Measurements from ENCODE around the gene PAM.
"Not testable (repeated sequence)": the region's sequence is repeated elsewhere in the genome, so short reads cannot be mapped to it uniquely, and the experiment has no call there.

PAM gene

DNA sequence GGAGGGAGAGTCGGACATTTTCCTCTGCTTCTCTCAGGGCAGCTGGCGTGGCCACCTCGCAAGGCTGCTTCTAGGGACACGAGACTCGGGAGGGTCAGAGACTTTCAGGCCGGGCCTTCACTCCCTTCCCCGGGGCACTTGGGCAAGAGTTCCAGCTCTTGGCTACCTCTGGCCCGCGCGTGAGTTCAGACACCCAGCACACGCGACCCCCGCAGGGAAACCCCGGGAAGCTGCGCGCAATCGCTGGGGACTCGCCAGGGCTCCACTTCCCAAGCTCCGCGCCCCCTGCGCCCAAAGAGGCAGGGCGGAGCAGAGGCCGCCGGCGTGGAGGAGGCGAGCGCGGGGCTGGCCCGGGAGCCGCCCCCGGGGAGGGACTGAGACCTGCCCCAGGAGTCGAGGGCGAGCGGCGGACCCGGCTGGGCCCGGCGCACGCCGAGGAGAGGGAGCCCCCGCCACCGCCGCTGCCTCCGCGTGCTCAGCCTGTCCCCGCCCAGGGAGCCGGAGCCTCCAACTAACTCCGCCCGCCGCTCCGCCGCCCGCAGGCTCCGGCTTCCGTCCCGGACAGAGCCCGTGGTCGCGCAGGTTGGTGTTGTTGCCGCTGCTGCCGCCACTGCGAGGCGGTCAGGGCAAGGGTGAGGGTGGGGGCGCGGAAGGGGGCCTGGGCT is at the start of gene PAM:
Gene PAM (plus strand): TSS at position 539 of the 665 bp plus-strand sequence. CDS start 110,891 bp downstream, outside the sequence.
- peak; percentile 80 for DNase-seq

DNA sequence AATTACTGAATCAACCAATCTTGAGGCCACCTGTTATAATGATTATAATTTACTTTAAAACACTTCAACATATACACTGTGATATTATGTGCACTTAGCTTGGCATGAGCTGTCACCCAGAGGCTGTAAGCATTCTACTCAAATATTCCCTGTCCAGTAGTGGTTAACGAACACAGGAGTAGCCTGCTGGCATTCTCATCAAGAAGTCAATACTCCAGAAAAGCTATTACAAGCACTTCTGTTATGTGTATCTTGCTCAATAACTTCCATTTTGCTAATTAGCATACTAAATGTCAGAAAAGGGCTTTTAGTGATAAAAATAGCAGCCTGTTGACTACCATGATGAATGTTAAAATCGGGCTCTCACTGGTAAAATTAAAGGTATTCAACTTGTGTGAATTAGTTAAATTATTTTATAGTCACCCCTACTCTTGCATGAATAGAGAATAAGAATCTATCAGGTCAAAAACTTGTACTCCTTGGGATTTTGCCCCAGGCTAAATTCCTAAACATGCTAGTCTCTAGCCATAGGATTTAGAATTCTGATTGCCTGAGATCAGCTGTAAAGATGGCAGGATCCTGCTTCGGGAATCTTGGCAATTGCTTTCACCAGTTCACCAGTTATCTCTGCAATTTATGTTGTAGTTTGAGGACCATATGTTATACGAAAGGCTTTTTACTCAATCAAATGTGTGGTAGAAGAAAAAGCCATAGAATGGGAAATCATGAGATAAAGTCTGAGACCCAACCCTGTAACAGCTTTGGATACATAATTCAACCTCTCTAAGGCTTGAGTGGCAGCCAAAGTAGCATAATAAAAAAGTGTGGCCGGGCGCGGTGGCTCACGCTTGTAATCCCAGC is 43.4 kb upstream of the PAM start:
- no peak for DNase-seq

DNA sequence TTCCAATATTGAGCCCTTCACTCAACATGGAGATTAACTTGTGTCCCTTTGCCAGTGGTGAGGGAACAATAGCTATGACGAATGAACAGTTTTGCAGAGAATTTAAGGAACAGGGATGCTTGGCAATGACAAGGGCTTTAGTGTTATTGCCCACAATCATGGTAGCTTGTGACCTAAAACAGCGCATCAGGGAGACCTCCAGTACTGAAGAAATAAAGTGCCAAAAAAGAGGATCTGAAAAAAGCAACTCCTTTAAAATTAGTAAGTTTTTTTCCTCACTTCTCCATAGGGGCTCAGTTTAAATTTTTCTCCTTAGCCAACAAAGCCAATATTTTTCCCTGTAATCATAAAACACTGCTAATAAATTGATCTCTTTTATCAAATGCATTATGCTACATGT is 41.8 kb upstream of the PAM start:
- DNase-seq = no peak

DNA sequence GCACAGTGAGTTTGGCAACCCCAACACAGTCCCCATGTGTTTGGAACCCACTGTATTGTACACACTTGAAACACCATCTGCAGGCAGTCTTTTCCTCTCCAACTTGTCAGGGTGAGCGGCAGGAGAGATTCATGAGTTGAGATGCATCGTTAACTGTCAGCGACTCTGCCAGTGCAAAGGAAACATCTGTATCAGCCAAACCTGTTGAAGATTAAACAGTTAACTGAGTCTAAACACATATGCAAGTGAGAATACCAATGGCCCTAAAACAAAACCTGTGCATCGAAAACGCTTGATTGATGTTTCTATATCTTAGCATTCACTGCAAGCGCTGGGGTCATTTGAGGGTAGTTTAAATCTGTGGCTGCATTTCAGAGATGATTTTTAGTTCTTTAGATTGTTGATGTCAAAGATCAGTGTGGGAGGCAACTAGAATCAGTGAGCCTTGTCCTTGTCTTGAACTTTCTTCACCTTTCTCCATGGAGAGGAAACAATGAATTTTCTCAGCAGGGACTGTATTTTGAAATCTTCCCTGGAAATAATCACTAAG is 41.3 kb upstream of the PAM start:
- no peak for DNase-seq

DNA sequence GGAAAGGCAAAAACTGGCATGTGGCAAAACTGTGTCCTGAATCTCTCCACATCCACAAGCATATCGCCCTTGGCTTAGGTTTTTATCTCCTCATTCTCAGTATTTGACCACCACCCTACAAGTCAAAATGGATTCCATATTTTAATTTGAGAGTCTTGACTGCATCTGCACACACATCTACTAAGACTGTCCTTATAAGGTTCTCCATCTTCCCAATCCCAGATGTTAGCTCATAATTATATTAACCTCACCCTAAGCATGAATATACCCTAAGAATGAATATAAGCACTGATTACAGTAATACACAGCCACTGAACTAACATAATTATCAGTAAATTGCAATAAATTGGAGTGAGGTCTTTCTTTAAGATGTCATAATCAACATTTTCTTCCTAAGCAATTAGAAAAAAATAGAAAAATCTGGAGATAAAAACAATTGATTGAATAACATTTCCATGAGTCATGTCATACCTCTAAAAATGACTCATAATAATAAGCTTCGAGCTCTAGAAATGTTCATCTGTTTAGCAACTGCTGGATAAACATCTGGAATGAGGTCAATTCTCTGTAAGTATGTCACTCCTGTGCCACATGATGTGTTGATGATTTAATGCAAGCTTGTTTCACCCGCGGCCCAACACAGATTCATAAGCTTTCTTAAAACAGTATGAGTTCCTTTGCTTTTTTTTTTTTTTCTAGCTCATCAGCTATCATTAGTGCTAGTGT is 39.9 kb upstream of the PAM start:
- no peak for DNase-seq

DNA sequence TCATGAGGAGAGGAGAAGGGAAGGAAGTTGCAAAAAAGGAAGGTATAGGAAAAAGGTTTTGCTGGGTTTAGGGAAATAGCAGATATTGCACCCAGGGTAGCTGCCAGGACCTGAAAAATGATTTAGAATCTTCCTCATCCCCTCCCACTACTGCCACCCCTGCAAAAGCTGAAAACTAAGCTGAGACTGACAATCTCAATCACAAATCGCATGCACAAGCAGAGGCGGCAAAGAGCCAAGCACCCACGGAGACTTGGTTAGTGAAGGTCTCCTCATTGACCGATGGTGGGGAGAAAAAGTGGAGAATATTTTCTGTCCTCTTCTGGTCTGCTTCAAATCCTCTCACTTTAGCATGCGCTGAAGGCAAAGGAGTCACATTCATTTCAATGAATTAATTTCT is 39.1 kb upstream of the PAM start:
- DNase-seq = no peak

DNA sequence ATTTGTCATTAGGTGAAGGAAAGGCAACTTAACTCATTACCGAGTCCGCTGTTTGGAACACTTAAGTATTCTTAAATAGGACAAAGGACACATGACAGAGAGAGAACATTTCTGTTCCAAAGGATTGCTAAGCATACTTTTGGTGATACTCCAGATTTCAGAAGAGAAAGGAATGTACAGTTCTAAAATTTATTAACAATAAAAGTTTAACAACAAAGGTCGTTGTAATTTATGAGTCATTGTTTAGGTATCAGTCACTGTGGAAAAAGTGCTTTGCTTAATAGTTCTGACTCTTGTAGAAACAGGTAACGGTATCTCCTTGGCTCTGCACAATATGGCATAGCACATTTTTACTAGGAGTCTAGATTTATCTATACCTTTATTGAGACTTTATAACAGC is 36.3 kb upstream of the PAM start:
- no peak for DNase-seq

DNA sequence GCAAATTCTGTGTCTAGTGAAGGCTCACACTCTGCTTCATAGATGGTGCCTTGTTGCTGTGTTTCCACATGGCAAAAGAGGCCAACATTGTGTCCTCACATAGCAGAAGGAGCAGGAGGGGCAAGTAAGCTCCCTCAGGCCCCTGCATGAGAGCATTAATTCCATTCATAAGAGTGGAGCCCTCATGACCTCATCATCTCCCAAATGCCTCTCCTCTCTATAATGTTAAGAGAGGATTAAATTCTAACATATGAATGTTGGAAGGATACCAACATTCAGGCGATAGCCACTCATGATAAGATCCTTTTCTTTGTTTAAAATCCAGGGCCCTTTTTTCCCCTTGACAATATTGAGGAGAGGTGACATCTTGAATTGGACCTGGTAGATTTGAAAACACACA is 35.2 kb upstream of the PAM start:
- DNase-seq = no peak

DNA sequence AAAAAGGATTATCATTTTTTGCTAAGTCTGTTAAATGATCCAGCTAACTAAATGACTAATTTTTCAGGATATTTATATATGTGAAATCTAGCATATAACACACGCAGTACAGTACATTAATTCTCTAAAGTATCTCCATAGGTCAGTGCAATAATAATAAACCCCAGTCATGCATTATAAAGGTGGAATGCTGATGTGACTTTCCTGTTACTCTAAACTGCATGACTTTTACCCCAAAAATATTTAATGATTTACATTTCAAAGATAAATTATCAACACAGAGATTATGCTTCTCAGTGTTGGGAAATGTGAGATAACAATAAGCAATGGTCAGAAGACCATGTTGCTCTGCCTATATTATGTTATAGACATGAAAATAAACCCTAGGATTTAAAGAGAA is 34.1 kb upstream of the PAM start:
- DNase-seq = no peak

DNA sequence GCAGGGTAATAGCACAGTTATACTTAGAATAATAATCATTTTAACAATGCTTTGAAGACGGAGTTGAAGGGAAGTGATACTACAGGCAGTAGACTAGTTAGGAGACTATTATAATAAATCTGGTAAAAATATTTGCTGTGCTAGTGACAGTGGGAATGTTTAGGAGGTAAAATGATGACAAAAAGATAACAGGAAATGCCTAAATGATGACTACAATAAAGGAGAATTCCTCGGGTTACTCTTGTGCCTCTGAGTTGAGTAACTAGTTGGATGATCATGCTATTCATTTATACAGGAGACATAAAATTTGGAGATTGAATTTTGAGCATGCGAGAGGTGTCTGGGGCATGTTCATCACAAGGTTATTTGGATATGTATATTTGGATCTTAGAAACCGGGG is 32.2 kb upstream of the PAM start:
- no peak for DNase-seq

DNA sequence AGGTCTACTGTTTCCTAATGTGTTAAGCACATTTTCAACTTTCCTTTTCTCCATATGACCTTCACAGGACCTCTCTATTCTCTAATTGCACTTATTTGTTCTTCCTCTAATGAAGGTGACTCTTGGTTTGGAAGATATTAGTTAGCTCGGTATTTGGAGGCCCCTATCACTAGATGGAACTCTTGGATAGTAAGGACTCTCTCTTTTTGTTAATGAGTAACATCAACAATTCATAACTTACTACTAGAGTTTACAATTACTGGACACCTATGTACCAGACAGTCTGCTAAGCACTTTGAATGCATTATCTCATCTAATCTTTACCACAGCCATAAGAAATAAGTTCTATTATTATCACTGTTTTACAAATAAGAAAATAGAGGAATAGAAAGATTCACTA is 23.4 kb upstream of the PAM start:
- no peak for DNase-seq

DNA sequence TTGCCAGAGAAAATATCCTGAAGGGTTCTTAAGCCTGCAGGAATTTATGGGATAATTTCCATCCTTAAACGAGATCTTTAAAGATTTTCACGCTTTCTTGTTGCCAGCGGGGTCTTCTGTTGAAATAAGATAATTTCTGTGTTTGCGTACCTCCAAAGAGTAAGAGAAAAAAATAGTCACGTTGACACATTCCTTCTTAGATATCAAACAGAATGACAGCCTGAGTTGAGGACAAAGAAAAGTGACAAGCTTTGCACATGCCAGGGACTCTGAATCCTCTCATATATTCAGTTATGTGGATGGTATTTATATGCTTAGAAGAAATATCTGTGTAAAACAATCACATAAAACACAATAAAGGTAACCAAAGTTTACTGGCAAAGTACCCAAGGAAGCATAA is 21.6 kb upstream of the PAM start:
- DNase-seq = no peak

DNA sequence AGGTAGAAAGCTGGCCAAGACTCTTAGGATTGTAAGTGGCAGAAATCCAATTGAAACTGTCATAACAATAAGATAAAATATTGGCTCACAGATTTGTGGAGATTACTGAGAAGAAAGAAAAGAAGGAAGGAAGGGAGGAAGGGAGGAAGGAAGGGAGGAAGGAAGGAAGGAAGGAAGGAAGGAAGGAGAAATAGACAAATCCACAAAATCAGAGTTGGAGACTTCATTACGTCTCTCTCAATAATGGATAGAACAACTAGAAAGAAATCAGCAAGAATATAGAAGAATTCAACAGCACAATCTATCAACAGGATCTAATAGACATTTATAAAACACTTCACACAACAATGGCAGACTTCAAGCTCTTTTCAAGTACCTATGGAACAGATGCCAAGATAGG is 17.9 kb upstream of the PAM start:
- DNase-seq = no peak

DNA sequence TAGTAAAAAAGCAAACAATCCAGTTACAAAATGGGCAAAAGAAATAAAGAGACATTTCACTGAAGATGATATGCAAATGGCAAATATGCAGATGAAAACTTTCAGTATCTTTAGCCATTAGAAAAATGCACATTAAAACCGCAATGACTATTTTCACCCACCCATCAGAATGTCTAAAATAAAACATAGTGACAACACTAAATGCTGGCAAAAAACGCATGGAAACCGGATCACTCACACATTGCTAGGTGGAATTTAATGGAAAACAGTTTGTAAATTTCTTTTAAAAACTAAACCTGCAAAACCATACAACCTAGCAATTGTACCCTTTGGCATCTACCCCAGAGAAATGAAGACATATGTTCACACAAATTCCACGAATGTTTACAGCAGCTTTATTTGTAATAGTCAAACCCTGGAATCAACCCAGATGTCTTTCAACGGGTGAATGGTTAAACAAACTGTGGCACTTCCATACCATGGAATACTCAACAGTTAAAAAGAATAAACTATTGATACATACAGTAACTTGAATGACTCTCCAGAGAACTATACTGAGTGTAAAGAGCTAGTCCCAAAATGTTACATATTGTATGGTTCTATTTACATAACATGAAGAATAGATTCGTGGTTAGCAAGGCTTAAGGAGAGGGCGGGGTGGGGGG is 17.2 kb upstream of the PAM start:
- DNase-seq = no peak

DNA sequence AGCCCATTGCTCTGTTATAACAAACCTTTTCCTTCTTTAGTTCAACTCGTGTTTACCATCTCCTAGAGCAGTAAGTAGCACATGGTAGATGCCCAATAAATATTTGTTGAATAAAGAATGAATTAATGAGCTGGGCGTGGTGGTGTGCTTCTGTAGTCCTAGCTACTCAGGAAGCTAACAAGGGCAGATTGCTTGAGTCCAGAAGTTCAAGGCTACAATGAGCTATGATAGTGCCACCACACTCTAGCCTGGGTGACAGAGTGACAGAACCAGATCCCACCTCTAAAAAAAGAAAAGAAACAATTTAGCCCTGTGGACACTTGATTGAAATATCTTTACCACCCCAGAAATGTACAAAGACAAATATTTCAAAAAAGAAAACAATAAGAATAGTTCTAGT is 14.6 kb upstream of the PAM start:
- DNase-seq = no peak

DNA sequence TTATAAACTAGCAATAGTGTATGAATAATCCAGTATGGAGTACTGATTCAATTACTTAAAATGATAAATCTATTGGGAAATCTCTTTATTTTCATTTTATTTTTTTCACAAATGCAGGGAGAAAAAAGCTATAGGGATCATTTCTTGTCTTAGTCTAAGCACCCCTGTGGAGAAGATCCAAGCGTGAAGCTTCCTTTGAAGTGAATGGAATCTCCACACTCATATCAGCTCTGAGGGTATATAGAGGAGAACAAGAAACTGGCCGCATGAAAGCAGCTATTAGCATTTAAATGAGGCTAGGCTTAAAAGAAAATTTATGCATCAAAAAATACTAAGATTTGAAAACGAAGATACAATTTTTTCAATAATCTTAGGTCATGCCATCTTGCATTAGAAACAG is 12.9 kb upstream of the PAM start:
- DNase-seq = no peak

DNA sequence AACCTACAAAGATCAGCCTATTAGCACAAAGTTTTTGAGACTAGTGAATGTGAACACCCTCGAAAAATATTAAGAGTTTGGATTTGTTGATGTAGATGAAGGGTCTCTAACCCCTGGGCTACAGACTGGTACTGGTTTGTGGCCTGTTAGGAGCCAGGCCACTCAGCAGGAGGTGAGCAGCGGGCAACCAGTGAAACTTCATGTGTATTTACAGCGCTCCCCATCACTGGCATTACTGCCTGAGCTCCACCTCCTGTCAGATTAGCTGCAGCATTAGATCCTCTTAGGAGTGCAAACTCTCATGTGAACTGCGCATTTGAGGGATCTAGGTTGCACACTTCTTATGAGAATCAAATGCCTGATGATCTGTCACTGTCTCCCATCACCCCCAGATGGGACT is 11.2 kb upstream of the PAM start:
- no peak for DNase-seq

DNA sequence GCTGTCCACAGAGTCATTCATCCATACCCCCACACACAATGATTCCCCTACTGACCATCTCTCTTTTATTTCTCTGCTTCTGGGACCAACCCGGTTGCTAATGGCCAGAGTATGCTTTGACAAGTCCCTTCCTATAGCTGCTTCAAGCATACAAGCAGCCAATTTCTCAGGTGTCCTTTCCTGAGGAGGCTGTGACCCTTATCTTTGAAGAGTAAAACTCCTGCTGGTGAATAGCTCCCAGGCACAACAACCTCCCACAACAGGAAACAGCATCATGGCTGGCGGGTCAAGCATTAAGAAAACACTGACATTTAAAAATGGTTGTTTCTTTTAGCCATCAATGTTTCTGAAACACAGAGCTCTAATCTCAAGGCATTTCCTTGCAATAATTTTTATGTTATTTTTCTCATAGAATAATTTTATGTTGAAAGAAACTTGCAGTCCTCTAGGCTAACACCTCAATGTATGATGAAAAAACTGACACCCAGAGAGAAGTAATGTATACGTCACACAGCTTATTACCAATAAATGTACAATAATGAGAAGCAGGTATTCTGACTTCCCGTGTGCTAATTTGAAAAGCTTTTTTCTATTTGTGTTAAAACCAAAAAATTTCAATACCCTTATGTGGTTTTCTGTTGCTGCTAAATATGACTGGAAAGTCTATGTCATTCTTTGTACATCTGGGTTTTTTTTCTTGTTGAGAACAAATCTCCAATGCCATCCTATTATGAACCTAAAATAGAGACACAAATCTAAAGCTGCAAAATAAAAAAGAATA is 7.5 kb upstream of the PAM start:
- no peak for DNase-seq

DNA sequence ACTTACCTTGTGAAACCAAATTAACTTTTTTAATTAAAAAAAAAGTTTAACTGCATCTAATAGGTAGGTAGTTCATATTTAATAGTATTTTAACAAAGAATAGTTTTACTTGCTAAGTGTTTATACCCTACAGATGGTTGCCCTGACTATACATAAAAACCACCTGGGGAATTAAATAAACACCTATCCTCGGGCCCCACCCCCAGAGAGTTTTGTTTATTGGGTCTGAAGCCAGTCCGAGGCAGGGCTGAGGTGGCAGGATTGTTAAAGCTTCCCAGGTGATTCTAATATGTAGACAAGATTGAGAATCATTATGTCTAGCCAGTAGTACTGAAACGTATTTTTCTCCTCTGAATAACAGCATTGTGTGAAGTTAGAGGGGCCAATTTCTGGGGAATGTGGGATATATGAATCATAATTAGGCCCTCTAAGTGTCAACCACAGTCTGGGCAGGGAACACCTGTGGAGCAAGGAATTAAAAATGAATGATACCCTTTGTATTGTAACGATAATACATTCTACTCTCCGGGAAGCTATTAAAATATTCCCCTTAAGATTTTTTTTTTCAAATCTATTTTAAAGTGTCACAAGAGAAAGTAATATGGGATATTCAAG is 5.6 kb upstream of the PAM start:
- no peak for DNase-seq

DNA sequence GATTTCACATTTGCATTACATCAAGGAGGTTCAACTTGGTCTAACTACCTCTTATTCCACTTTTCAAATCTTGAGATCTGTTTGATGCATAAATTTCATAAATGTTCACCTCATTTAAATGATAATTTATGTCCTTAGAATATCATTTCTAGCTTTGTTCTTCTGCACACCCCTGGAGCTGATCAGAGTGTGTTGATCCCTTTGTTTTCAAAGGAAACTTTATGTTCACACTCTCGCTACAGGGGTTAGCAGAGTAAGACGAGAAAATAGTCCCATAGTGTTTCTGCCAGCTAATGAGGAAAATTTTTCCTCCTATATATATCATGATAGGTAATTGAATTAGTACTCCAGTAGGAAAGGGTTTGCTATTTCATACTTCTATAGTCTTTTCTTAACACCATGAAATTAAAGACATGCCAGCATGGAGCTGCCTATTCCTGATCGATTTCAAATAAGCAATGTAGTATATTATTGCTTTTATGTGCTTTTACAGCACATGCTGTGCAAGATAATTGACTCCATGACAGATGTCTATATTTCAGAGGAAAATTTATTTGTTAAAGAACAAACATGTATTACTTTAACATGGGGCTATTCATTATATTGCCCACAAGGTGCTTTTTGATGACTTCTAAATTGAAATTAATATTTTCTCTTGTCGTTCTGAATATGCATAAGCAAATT is 4.8 kb upstream of the PAM start:
- DNase-seq = no peak

DNA sequence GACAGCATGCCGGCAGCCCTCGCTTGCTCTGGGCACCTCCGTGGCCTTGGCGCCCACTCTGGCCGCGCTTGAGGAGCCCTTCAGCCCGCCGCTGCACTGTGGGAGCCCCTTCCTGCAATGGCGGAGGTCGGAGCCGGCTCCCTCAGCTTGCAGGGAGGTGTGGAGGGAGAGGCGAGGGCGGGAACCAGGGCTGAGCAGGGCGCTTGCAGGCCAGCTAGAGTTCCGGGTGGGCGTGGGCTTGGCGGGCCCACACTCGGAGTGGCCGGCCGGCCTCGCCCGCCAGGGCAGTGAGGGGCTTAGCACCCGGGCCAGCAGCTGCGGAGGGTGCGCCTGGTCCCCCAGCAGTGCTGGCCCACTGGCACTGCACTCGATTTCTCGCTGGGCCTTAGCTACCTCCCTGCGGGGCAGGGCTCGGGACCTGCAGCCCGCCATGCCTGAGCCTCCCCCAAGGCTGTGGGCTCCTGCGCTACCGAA is 3.2 kb upstream of the PAM start:
- not testable (repeated sequence) for DNase-seq
